ENCODE data around the gene NUP98. TPM values are rescaled to one million over a fixed set of nuclear protein-coding genes. Genes with fewer than 3 reads are reported as not detected.

Gene NUP98
- 10 to 100 TPM; 59.2 to 78.2 (median 64.6) TPM for polyA plus RNA-seq (ENCODE audit: insufficient read length in 3 of 3)
- long read RNA-seq, donor 1, partial matches to known transcripts = 6 of 6 reads
- long read RNA-seq, donor 1, other reads (novel, unspliced or antisense) = 0 of 6 reads
- long read RNA-seq, donor 2, partial matches to known transcripts = 13 of 15 reads
- long read RNA-seq, donor 2, other reads (novel, unspliced or antisense) = 0 of 15 reads
- long read RNA-seq, donor 3, partial matches to known transcripts = 31 of 34 reads
- long read RNA-seq, donor 3, other reads (novel, unspliced or antisense) = 0 of 34 reads
- long read RNA-seq, donor 4, partial matches to known transcripts = 14 of 16 reads
- long read RNA-seq, donor 4, other reads (novel, unspliced or antisense) = 0 of 16 reads
- long read RNA-seq, donor 5 = 0 reads
- long read RNA-seq, donor 6, partial matches to known transcripts = 16 of 19 reads
- long read RNA-seq, donor 6, other reads (novel, unspliced or antisense) = 0 of 19 reads
- long read RNA-seq, donor 7, partial matches to known transcripts = 0 of 2 reads
- long read RNA-seq, donor 7, other reads (novel, unspliced or antisense) = 0 of 2 reads
- long read RNA-seq, donor 8, partial matches to known transcripts = 92 of 98 reads
- long read RNA-seq, donor 8, other reads (novel, unspliced or antisense) = 5 of 98 reads
- long read RNA-seq, donor 9, partial matches to known transcripts = 22 of 22 reads
- long read RNA-seq, donor 9, other reads (novel, unspliced or antisense) = 0 of 22 reads
- long read RNA-seq, donor 10 = 0 reads
- long read RNA-seq, donor 11, partial matches to known transcripts = 5 of 5 reads
- long read RNA-seq, donor 11, other reads (novel, unspliced or antisense) = 0 of 5 reads
- long read RNA-seq, donor 12 = 0 reads
- long read RNA-seq, donor 13 = 0 reads
- long read RNA-seq, donor 14, partial matches to known transcripts = 0 of 1 reads
- long read RNA-seq, donor 14, other reads (novel, unspliced or antisense) = 0 of 1 reads
- long read RNA-seq, donor 15, partial matches to known transcripts = 8 of 9 reads
- long read RNA-seq, donor 15, other reads (novel, unspliced or antisense) = 0 of 9 reads
- long read RNA-seq, donor 16, partial matches to known transcripts = 56 of 73 reads
- long read RNA-seq, donor 16, other reads (novel, unspliced or antisense) = 12 of 73 reads

DNA sequence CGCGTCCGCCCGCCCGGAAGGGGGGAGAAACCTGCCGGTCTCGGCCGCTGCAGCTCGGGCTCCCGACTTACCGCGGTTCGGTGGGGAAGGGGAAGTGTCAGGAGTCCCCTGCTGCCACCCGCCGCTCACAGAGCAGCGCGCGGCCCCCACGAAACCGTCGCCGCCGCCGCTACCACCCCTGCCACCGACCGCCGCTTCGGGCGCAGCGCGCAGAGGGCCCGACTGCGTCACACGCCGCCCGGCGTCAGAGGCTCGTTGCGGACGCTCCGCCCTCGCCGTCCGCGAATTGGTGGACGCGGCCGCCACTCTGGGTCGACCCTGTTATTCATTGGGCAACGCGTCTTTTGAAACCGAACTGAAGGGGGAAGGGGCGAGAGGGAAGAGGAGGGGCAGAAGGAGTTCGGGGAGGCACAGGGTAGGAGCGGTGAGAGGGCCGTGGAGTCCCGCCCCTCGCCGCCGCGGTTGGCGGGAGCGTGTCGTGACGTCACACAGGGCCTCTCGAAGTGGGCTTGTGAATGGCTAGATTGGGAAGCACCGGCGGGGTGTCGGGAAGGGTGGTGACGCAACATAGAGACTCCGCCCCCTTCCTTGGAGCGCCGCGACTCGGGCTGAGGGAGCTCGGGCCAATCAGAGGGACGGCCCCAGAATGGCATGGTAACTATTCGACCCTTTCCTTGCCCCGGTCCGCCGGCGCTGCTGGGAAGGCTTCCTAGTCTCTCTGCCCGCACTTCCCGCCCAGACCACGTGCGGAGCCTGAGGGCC is at the start of gene NUP98:
Gene NUP98 (minus strand): TSS at position 226 of the 762 bp plus-strand sequence. CDS start 15,437 bp downstream, outside the sequence.
- peak; percentile 98 to 100 (median 100) for DNase-seq (ENCODE audit: extremely low read depth in 1 of 11, low read depth in 9 of 11, low spot score in 4 of 11)

DNA sequence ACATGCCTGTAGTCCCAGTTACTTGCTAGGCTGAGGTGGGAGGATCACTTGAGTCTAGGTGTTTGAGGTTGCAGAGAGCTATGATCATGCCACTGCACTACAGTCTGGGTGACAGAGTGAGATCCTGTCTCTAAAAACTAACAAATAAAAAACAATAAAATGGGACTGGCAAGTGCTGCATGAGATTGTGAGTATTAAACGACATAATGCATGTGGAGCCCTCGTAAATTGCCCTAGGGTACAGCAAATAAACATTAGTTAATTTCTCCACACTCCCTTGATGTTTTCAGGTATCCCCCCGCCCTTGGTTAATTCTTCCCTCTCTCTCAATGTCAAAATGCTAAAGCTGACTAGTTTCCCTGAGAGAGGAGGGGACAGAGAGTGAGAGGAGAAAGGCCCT is 48.3 kb upstream of the NUP98 start:
- DNase-seq (ENCODE audit: extremely low read depth in 1 of 11, low read depth in 9 of 11, low spot score in 4 of 11) = no peak

DNA sequence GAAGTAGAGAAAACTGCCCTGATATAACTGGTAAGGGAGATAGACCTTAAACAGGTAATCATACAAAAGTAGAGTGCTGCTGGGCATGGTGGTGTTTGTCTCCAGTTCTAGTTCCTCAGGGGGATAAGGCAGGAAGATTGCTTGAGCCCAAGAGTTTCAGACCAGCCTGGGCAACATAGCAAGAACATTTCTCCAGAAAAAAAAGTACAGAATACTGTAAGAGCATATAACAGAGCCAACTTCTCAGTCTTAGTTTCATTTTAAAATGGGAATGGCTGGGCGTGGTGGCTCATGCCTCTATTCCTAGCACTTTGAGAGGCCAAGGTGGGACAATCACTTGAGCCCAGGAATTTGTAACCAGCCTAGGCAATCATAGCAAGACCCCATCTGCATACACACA is 47.9 kb upstream of the NUP98 start:
- DNase-seq (ENCODE audit: extremely low read depth in 1 of 11, low read depth in 9 of 11, low spot score in 4 of 11) = no peak

DNA sequence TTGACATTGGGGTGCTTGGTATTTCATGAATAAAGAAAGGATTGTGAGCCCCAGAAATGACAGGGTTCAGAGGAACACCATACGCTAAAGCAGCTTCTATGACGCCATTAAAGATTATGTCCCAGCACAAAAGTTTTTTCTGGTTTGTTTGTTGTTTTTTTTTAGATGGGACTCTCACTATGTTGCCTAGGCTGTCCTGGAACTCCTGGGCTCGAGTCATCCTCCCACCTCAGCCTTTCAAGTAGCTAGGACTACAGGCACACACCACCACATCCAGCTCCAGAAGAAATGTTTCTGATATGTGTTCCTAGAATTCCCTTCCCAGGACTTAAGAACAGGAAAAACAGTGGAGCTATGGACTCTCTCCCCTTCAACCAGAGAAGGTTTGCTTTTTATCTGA is 46.0 kb upstream of the NUP98 start:
- no peak for DNase-seq (ENCODE audit: extremely low read depth in 1 of 11, low read depth in 9 of 11, low spot score in 4 of 11)

DNA sequence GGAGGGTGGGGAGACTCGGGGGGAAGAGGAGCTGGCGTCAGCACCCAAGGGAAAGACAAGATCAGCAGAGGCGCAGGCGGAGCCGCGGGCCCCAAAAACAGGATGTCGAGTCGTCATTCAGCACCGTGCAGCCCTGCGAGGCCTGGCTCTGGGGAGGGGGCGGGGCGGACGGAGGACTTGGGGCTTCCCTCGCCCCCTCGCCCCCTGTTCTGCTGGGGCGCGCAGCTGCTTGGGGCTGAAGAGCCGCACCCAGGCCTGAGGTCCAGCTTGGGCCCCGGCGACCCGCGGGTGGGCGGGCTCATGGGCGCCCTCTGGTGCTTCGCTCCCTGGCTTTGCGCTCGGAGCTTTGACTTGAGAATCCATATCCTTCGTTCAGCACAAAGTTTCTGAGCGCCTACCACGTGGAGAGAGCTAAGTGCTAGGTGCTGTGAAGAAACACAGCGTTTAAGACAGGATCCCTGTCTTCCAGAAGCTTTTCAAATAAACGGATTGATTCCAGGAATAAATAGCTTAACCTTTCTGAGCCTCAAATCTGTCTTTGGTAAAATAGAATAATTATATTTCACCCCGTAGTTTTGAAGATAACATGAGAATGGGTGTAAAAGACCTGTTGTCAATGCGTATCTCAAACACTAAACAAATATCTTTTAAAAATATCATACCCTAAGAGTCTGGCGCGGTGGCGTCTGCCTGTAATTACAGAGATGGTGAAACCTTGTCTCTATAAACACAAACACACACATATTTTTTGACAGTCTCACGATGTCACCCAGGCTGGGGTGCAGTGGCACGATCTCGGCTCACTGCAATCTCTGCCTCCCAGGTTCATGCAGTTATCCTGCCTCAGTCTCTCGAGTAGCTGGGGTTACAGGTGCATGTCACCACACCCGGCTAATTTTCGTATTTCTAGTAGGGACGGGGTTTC is 44.3 kb upstream of the NUP98 start:
- peak in 7 of 11 donors; percentile 64 to 78 (median 72) for DNase-seq (ENCODE audit: extremely low read depth in 1 of 11, low read depth in 9 of 11, low spot score in 4 of 11)

DNA sequence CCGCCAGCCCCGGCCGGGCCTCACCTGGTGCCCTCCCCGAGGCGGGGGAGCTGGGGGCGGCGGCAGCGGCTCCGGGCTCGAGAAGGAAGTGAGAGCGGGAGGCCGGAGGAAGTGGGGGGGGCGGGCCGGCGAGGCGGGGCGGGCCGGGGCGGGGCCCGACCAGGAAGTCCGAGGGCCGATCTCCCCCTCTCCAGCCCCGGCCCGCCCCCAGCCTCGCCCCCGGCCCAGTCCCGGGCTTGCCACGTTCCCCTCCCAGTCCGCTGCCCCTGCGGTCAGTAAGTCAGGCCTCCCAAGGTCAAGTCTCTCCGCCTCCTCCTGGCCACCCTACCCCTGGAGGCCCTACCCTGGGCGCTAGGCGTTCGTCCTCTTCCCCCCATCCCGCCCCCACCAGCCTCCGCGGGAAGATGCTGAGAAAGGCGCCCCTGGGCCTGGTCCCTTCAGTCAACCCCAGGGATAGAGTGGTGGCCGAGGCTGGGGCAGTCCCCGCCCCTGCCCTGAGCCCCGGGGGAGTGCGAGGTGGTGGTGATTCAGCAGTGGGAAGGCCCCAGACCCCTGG is 43.6 kb upstream of the NUP98 start, which contains the start of gene RHOG:
Gene RHOG (minus strand): TSS at position 90 of the 556 bp plus-strand sequence. CDS start 12,821 bp downstream, outside the sequence.
- peak in 8 of 11 donors; percentile 35 to 70 (median 64) for DNase-seq (ENCODE audit: extremely low read depth in 1 of 11, low read depth in 9 of 11, low spot score in 4 of 11)

DNA sequence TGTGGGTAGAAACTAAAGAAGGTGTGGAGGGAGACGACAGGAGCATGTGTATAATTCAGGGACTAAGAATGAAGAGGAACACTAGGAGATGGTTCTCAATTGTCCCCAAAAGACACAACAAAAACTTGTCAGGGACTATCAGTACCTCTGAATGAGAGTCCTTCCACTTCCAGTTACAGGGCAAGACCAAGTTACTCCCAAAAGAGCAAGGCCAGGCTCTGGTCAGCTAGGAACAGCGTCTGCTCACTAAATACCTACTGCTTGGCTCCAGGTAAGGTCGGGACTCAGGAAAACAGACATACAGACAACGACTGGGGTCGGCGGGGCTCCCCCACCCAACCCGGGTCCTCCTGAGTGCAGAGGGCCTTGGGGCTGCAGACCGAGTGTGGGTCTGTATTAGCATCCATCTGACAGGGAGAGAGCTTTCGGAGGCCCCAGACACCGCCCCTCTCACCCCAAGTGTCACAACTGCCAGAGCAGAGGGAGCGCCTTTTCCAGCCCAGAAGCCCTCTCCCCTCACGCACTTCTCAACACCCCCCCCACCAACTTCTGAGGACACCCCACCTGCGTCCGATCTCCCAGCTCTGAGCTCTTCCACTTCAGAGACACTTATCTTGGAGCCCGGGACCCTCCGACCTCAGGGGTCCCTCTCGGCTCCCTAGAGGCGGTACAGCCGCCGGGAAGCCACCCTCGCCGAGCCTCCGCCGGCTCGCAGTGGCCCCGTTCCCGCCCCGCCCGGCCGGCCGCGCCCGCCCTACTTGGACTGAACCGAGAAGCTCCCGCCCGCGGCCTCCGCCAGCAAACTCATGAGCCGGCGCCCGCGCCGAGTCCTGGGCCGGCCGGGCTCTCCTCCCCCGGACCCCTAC is 42.9 kb upstream of the NUP98 start:
- DNase-seq (ENCODE audit: extremely low read depth in 1 of 11, low read depth in 9 of 11, low spot score in 4 of 11) = peak in 1 of 11 donors; percentile 56

DNA sequence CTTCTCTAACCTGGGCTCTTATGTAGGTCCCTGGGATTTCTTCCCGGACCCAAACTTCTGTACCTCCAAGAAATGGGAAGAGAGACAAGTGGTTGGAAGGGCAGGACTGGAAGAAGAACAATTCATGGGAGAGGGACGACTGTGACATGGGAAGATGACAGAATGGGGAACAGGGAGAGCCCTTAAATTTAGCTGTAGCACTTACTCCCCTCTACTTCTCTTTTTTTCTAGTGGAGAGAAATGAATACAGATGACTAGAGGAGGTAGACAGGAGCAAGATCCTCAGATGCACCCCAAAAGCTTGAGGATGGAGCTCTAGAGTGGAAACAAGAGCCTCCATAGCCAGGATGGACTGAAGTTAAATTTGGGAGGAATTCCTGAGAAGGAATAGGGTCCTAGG is 41.1 kb upstream of the NUP98 start:
- no peak for DNase-seq (ENCODE audit: extremely low read depth in 1 of 11, low read depth in 9 of 11, low spot score in 4 of 11)

DNA sequence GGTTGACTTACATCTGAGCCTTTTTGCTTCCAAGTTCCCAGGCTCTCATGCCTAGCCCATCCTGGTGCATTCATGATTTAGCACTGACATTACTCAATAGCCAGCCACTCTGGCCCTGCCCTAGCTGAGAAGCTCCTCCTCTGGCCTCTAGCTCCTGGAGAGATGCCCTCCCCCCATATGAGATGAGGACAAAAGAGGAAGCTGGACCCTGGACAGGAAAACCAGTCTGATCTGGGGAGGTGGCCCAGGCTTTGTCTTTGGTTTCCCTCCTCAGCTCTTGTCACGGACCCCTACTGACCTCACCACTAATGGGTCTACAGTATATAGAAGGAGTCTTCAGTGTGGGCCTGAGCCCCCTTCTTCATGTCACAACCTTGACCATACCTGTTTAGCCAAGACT is 40.4 kb upstream of the NUP98 start:
- DNase-seq (ENCODE audit: extremely low read depth in 1 of 11, low read depth in 9 of 11, low spot score in 4 of 11) = no peak

DNA sequence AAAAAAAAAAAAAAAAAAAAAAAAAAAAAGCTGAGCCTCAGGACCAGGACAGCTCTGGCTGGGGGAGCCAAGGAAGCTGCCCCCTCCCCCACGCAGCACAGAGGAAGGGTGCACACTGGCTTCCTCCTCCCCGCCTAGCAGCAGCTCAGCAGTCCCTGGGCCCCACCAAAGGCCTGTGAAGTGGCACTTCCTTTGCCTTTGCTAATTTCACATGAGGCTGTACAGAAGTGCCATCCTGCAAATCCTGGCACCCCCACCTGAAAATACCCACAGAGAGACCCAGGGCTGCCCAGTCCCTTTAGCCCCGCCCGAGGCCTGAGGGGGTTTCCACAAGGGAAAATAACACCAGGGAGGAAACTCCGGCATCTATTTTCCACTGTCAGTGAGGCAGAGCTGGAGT is 39.5 kb upstream of the NUP98 start:
- no peak for DNase-seq (ENCODE audit: extremely low read depth in 1 of 11, low read depth in 9 of 11, low spot score in 4 of 11)

DNA sequence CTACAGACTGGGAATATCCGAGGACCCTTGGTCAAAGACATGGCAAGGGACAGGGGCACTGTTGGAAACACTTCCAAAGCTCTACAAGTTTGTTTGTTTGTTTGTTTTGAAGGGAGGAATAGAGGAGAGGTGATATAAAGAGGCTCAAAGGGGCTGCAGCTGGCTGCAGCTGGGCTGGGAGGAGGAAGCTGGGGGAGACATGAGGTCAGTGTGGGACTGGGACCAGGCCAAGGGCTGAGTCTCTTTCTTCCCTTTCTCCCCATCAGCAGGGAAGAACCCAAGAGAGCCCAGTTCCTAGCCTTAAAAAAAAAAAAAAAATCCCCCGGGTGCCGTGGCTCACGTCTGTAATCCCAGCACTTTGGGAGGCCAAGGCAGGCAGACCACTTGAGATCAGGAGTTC is 38.4 kb upstream of the NUP98 start:
- DNase-seq (ENCODE audit: extremely low read depth in 1 of 11, low read depth in 9 of 11, low spot score in 4 of 11) = no peak

DNA sequence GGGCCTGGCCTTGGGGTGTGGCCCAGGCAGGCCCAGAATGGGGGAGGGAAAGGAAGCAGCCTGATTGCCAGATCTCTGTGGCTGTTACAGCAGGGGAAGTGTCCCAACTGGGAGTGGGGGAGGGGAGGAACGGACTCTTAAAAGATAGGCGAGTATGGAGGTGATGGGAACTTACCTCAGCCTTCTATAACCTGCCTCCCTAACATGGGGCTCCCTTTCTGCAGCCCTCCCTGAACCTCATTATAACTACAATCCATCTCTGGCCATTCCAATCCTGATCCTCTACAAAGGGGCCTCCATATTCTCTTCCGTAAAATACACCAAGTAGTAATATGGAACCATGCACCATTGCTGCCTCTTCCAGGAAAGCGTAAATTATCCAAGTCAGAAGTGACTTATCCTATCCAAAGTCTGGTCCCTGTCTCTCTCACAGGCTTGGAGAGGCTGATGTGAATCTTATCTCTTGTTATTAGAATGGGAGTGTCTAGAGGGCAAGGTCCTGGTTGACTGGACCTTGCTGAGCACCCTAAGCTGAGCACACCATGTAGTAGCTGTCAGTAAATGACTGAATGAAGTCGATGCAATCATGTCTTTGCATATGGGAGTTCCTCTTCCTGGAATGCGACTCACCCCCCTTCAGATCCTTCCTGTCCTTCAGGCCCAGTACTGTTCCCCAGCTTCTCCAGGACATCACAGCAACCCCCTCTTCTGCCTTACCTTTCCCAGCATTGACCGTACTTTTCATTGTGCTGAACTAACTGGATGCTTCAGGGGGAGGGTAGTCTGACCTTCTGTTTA is 37.5 kb upstream of the NUP98 start:
- DNase-seq (ENCODE audit: extremely low read depth in 1 of 11, low read depth in 9 of 11, low spot score in 4 of 11) = no peak

DNA sequence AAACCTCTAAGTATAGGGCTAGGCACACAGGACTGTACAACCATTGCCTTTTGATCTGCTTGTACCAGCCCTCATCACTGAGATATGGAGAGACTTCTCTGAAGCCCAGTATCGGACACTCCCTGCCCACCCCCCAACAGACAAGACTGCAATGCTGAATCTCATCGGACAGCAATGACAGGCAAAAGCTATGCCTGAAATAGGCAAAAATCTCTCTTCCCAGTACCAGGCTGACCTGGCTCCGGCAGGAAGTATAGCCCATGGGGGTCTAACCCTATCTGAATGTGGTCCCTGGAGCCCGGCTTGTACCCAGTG is 37.0 kb upstream of the NUP98 start:
- DNase-seq (ENCODE audit: extremely low read depth in 1 of 11, low read depth in 9 of 11, low spot score in 4 of 11) = no peak

DNA sequence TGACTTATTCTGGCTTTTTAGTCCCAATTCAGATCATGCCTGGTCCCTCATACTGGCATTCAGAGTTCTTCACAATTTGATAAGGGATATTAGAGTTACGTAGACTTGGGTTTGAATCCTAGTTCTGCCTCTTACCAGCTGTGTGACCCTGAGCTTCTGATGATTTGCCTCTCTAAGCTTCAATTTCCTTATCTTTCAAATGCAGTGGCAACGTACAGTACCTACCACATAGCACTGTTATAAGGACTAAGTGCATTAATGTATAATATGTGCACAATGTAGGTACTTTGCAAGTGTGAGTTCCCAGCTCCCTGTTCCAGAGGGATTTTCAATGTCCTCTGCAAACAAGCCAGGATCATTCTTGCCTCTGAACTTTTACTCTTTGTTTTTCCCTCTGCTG is 36.1 kb upstream of the NUP98 start:
- no peak for DNase-seq (ENCODE audit: extremely low read depth in 1 of 11, low read depth in 9 of 11, low spot score in 4 of 11)

DNA sequence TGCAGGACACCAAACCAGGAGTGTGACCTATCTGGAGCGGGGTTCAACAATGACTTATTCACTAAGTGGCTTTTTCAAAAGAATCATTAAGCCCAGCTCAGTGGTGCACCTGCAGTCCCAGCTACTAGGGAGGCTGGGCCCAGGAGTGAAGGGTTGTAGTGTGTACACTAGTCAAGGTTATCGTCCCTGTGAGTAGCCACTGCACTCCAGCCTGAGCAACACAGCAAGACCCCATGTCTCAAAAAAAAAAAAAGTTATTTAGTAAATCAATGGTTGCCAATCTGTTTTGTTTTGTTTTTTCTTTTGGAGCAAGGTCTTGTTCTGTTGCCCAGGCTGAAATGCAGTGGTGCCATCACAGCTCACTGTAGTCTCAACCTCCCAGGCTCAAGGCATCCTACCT is 35.5 kb upstream of the NUP98 start:
- DNase-seq (ENCODE audit: extremely low read depth in 1 of 11, low read depth in 9 of 11, low spot score in 4 of 11) = no peak
